Gastrocnemius medialis (tissue), 4 donors: ENCODE measurements around the gene MAD1L1. TPM values are rescaled to one million over a fixed set of nuclear protein-coding genes. Genes with fewer than 3 reads are reported as not detected.

ENCODE experiments used
- ATAC-seq, 2 donors: fragments of 150-250 bp; one replicate each; pipeline ENCODE4 v1.9.1; 2016
- DNase-seq, 2 donors: peaks; one replicate each; pipeline ENCODE4 v3.0.0-alpha.2; 2019
- H3K27ac ChIP-seq, 4 donors: fragments of 200-600 bp; sonication (generic); 1 replicate in 1 of 4; 2 replicates in 3 of 4; pipeline ENCODE4 v1.5.1; 2016 to 2018; ENCODE audit warnings: mild to moderate bottlenecking in 2 of 4, moderate library complexity in 1 of 4
- H3K27me3 ChIP-seq, 3 donors: fragments of 200-600 bp; sonication (generic) in 2 of 3; 1 replicate in 1 of 3; 2 replicates in 2 of 3; pipeline versions ENCODE4 v1.5.1 to v1.6.0; 2016 to 2019; ENCODE audit warnings: mild to moderate bottlenecking in 1 of 3, moderate library complexity in 1 of 3
- H3K36me3 ChIP-seq, 2 donors: fragments of 200-600 bp; sonication (generic) in 1 of 2; one replicate each; pipeline ENCODE4 v1.5.1; 2017 to 2018
- H3K4me1 ChIP-seq, 2 donors: fragments of 200-600 bp; sonication (generic) in 1 of 2; one replicate each; pipeline ENCODE4 v1.5.1; 2016 to 2017; ENCODE audit warnings: mild to moderate bottlenecking in 2 of 2
- H3K4me3 ChIP-seq, 4 donors: fragments of 200-600 bp; sonication (generic) in 3 of 4; 1 replicate in 1 of 4; 2 replicates in 3 of 4; pipeline ENCODE4 v1.5.1; 2016 to 2019; ENCODE audit warnings: mild to moderate bottlenecking in 2 of 4
- H3K9me3 ChIP-seq, 3 donors: fragments of 200-600 bp; sonication (generic) in 2 of 3; 1 replicate in 1 of 3; 2 replicates in 2 of 3; pipeline ENCODE4 v1.5.1; 2016 to 2019
- POLR2A ChIP-seq, 2 donors: fragments of 450-650 bp; IDR thresholded peaks; one replicate each; pipeline ENCODE4 v1.6.1; 2017; ENCODE audit warnings: antibody characterized with exemption in 2 of 2, mild to moderate bottlenecking in 2 of 2, moderate library complexity in 2 of 2
- in situ Hi-C, 4 donors: fragments of 200-750 bp; cut with MboI; loops; one replicate each; pipeline versions ENCODE4 v1.15.0 to v1.8.0; 2017; ENCODE audit warnings: low sequenced_read_pairs in 4 of 4
- intact Hi-C: fragments of 100-400 bp; cut with DNase I; formaldehyde crosslinking; loops from one replicate; pipeline ENCODE4 v1.15.1; 2023; ENCODE audit warnings: low total_unique reads
- total RNA-seq, 4 donors: library from RNA; depleted of rRNA; stranded (reverse); fragments of >200 nt; gene quantifications; one replicate each; pipeline versions ENCODE4 v1.1.0 to v1.2.3, GENCODE V29; 2016
- TF ChIP-seq, protein P1 (sequence below), 5 experiments: fragments of 450-650 bp in 3 of 5; fragments of 200-600 bp in 2 of 5; sonication (generic) in 2 of 5; IDR thresholded peaks in 4 of 5; conservative IDR thresholded peaks in 1 of 5; 1 replicate in 4 of 5; 2 replicates in 1 of 5; pipeline ENCODE4 v1.5.1; 2016 to 2019; ENCODE audit warnings: antibody characterized with exemption in 5 of 5, mild to moderate bottlenecking in 3 of 5, moderate library complexity in 3 of 5

Gene MAD1L1
- total RNA-seq, 4 donors from 2014 or later, result 19.7 to 32.4 (median 22.7) TPM

DNA sequence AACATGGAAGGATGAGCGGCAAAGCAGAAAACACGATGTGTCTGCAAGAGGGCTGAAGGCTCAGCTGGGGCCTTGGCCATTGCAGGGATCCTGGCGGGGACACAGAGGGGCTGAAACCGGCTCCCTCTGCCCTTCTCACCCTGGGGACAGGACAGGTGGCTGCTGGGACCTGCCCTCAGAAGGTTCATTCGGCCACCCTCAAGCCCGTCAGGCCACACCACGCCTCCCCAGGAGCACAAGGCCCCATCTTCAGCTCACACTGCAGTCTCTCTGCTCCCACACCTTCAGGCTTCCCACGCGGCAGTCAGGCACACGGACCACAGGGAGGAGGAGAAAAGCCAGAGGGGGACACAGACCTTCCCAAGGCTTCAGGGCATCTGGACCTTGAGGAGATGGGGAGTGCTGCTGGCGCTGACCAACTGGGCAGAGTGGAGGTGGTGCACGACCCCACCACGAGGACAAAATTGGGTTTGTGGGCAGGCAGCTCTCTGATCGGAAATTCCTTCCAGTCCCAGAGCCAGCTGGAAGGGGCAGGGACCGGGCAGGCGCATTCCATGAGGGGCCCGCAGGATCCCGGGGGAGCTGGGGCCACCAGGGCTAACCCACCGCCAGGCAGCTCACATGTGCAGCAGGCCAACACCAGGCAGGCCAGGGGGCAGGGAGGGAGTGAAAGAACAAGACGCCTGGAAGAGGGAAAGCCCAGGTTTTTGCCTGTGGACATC is 104.0 kb downstream of the MAD1L1 start:
- Histone ChIP-seq H3K4me1 (peaks cover 0 to 9% of the 10 kb centered on the region in 2 donors), H3K9me3 (no peaks in the 10 kb centered on the region), H3K27me3 (no peaks in the 10 kb centered on the region), H3K27ac (no peak overlapping the region), H3K4me3 (no peak overlapping the region), H3K36me3 (no peaks in the 10 kb centered on the region)
- TF ChIP-seq, protein P1, sequence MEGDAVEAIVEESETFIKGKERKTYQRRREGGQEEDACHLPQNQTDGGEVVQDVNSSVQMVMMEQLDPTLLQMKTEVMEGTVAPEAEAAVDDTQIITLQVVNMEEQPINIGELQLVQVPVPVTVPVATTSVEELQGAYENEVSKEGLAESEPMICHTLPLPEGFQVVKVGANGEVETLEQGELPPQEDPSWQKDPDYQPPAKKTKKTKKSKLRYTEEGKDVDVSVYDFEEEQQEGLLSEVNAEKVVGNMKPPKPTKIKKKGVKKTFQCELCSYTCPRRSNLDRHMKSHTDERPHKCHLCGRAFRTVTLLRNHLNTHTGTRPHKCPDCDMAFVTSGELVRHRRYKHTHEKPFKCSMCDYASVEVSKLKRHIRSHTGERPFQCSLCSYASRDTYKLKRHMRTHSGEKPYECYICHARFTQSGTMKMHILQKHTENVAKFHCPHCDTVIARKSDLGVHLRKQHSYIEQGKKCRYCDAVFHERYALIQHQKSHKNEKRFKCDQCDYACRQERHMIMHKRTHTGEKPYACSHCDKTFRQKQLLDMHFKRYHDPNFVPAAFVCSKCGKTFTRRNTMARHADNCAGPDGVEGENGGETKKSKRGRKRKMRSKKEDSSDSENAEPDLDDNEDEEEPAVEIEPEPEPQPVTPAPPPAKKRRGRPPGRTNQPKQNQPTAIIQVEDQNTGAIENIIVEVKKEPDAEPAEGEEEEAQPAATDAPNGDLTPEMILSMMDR (IDR thresholded peaks at IDR 0.05 in 4 of 5, conservative IDR thresholded peaks at IDR 0.05 in 1 of 5), result no peak
- no peak for TF ChIP-seq POLR2A (IDR thresholded peaks at IDR 0.05)
- no peak for DNase-seq
- no peak for ATAC-seq
- in situ Hi-C loops (no loop called here), intact Hi-C loops (no loop called here)

- no peak overlapping the region for H3K27ac ChIP-seq
- no peaks in the 10 kb centered on the region for H3K27me3 ChIP-seq
- H3K4me3 ChIP-seq, result no peak overlapping the region
- in situ Hi-C loops, result no loop called here
- intact Hi-C loops, result no loop called here
- ATAC-seq (no peak), DNase-seq (no peak)
- H3K9me3 ChIP-seq, result no peaks in the 10 kb centered on the region
- TF ChIP-seq, protein P1 (IDR thresholded peaks at IDR 0.05 in 4 of 5, conservative IDR thresholded peaks at IDR 0.05 in 1 of 5), result no peak
- TF ChIP-seq POLR2A (IDR thresholded peaks at IDR 0.05), result no peak
- no peaks in the 10 kb centered on the region for H3K36me3 ChIP-seq
- H3K4me1 ChIP-seq, result peaks cover 0 to 9% of the 10 kb centered on the region in 2 donors
These were observed 106.1 kb downstream of the MAD1L1 start for GRCh38 chr7:2126621-2127020.

DNA sequence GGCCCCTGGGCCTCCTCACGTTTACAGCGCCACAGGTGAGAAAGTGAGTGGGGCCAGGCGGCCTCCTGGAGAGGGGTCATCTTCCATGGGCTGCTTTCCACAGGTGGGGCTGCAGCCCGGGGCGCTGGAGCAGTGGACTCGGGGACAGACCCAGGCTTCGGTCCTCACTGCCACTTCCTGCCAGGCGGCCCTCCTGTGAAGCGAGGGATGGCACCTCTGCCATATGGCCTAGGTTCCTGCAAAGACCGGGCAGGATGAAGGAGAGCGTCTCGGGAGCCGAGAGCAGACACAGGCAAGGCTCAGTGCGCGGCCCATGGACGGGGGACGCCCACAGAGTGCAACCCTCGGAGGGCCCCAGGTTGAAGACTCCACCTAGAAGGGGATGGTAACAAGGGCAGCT is 106.8 kb downstream of the MAD1L1 start:
- H3K36me3 ChIP-seq, result no peaks in the 10 kb centered on the region
- intact Hi-C loops (no loop called here), in situ Hi-C loops (no loop called here)
- ATAC-seq (no peak), DNase-seq (no peak)
- H3K27me3 ChIP-seq, result no peaks in the 10 kb centered on the region
- peaks cover 0 to 13% of the 10 kb centered on the region in 2 donors for H3K4me1 ChIP-seq
- TF ChIP-seq, protein P1 (IDR thresholded peaks at IDR 0.05 in 4 of 5, conservative IDR thresholded peaks at IDR 0.05 in 1 of 5), result no peak
- TF ChIP-seq POLR2A (IDR thresholded peaks at IDR 0.05), result no peak
- no peaks in the 10 kb centered on the region for H3K9me3 ChIP-seq
- no peak overlapping the region for H3K4me3 ChIP-seq
- H3K27ac ChIP-seq, result no peak overlapping the region

DNA sequence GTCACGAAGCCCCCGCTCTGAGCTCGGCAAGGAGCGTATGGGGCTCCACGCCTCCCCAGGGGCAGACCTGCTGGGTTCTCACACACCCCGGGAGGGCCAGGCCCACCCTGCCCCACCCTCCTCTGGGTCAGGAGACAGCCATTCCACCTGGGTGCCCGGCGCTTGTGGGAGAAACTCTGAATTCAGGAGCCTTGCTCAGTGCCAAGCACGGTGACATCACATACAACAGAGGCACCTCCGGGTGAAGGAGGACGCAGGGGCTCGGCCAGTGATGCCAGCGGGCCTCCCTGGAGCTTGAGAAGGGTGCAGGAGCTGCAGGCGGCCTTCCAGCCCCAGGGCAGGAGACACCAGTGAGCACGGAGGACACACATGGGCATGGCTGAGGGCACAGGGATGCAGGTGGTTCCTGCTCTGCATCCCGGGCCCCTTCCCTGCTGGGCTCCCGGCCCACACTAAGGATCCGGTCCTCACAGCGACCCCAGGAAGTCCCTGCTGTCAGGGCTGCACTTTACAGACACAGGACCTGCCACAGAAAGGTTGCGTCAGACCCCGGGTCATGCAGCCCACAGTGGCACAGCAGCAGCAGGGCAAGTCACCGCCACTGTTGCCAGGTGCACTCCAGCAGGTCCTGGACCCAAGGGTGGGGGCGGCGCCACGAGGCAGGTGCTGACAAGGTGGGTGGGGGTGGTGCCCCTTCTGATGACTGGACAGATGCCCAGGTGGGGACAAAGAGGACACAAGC is 108.0 kb downstream of the MAD1L1 start:
- Histone ChIP-seq H3K27ac (no peak overlapping the region), H3K27me3 (no peaks in the 10 kb centered on the region), H3K4me3 (no peak overlapping the region), H3K4me1 (peaks cover 0 to 10% of the 10 kb centered on the region in 2 donors), H3K9me3 (no peaks in the 10 kb centered on the region), H3K36me3 (no peaks in the 10 kb centered on the region)
- ATAC-seq (no peak), DNase-seq (no peak)
- in situ Hi-C loops (no loop called here), intact Hi-C loops (no loop called here)
- TF ChIP-seq POLR2A (IDR thresholded peaks at IDR 0.05), result no peak
- TF ChIP-seq, protein P1 (IDR thresholded peaks at IDR 0.05 in 4 of 5, conservative IDR thresholded peaks at IDR 0.05 in 1 of 5), result no peak
